Mucosa of descending colon (tissue), 3 donors: Measurements from ENCODE around the gene VEGFC. TPM values are rescaled to one million over a fixed set of nuclear protein-coding genes. Genes with fewer than 3 reads are reported as not detected.

Experiments
- ATAC-seq: fragments of 200-7000 bp; cut with Tn5 transposase; one replicate; pipeline ENCODE4 v1.9.1; 2020; ENCODE audit warnings: mild to moderate bottlenecking, moderate library complexity
- DNase-seq, 3 donors: peaks; one replicate each; pipeline ENCODE4 v3.0.0-alpha.2; 2020
- H3K36me3 ChIP-seq: fragments of 200-600 bp; one replicate; pipeline ENCODE4 v1.8.0; 2021; ENCODE audit warnings: low read depth, mild to moderate bottlenecking
- H3K4me1 ChIP-seq: fragments of 200-600 bp; one replicate; pipeline ENCODE4 v1.8.0; 2021; ENCODE audit warnings: low read depth, mild to moderate bottlenecking
- H3K4me3 ChIP-seq: fragments of 200-600 bp; one replicate; pipeline ENCODE4 v1.8.0; 2021; ENCODE audit warnings: mild to moderate bottlenecking
- H3K9me3 ChIP-seq: fragments of 200-600 bp; one replicate; pipeline ENCODE4 v1.8.0; 2021; ENCODE audit warnings: mild to moderate bottlenecking
- intact Hi-C, 2 donors: fragments of 100-400 bp; cut with DNase I in 1 of 2; cut with micrococcal nuclease in 1 of 2; formaldehyde crosslinking; loops; one replicate each; pipeline versions ENCODE4 v1.11.0 to v1.11.1; 2022; cut with DNase I, micrococcal nuclease
- total RNA-seq, 3 donors: library from RNA; stranded (reverse); fragmentation: NEBNext Ultra II Directional in 2 of 3; extraction: Animal tissue kit (Norgen Biotek cat#: 25700) in 2 of 3; gene quantifications; one replicate each; pipeline versions ENCODE4 v1.2.1 to v1.2.4, GENCODE V29; 2021 to 2023
- TF ChIP-seq, protein P1 (sequence below): fragments of 200-600 bp; IDR thresholded peaks from one replicate; pipeline ENCODE4 v1.8.0; 2022; ENCODE audit warnings: antibody characterized with exemption, mild to moderate bottlenecking
- donor health status: DM: no; HTN: no; CAD: no; lungs with moderate emphysema.
- donor health status: DM: no; HTN: no; CAD: no.
- donor health status: DM: no; HTN: yes; CAD: no.

Gene VEGFC
- total RNA-seq, 3 donors from 2014 or later: 1.2 to 5.3 (median 3.4) TPM

DNA sequence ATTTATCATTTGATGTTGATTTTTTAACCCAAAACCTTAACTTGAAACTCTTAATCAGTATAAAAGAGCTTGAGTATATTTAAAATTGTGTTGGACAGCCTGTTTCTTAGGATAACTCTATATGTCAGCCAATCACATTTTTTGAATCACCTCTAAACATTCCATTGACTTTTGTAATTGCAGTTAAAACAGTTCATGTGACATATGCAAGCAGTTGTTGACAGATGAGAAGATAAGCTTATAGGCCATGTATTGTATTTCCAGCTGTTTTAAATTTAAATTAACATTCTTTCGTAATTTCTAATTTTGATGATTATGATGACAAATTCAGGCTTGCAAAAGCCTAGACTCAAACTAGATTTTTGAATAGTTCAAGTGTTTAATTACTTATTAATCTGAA, 17.4 kb downstream of the VEGFC start:
- intact Hi-C loops: no loop called here
- Histone ChIP-seq H3K4me1 (no peaks in the 10 kb centered on the region), H3K36me3 (no peaks in the 10 kb centered on the region), H3K4me3 (no peak overlapping the region), H3K9me3 (no peaks in the 10 kb centered on the region)
- no peak for DNase-seq
- ATAC-seq: no peak
- TF ChIP-seq, protein P1, sequence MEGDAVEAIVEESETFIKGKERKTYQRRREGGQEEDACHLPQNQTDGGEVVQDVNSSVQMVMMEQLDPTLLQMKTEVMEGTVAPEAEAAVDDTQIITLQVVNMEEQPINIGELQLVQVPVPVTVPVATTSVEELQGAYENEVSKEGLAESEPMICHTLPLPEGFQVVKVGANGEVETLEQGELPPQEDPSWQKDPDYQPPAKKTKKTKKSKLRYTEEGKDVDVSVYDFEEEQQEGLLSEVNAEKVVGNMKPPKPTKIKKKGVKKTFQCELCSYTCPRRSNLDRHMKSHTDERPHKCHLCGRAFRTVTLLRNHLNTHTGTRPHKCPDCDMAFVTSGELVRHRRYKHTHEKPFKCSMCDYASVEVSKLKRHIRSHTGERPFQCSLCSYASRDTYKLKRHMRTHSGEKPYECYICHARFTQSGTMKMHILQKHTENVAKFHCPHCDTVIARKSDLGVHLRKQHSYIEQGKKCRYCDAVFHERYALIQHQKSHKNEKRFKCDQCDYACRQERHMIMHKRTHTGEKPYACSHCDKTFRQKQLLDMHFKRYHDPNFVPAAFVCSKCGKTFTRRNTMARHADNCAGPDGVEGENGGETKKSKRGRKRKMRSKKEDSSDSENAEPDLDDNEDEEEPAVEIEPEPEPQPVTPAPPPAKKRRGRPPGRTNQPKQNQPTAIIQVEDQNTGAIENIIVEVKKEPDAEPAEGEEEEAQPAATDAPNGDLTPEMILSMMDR: no peak

DNA sequence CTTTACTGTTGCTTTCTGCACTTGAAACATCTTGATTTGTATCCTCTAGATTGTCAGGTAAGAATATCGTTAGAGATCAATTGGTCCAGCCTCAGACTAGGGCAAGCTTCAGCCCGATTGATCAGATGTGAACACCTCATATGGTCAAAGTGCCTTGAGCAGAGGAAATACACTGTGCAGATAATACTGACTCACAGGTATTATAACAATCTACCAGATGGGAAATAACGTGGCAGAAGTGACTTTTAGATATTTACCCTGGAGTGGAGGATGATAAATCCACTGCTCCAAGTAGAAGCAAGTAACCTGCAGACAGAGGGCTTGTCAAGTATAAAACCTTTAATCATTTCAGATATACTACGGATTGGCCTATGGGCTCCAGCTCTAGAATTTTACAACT, 17.9 kb downstream of the VEGFC start:
- ATAC-seq: no peak
- intact Hi-C loops: no loop called here

DNA sequence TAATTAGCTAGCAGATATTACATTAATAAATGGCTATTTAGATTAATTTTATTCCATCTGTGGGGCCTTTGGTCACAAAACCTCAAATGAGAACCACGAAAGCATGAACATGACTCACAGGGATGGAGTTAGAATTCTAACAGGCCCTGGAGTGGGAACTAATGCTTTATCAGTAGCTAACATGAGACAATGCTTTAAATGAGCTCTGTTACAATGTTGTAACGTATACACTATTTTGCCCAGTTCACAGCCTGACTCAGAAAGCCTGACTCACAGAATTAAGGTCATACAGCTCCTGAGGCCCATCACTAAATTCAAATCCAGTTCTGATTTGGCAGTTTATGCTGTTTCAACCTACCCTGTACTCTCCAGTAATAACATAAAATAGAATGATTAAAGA, 23.2 kb downstream of the VEGFC start:
- no peak for DNase-seq
- Histone ChIP-seq H3K4me3 (no peak overlapping the region), H3K9me3 (no peaks in the 10 kb centered on the region), H3K4me1 (no peaks in the 10 kb centered on the region), H3K36me3 (no peaks in the 10 kb centered on the region)
- TF ChIP-seq, protein P1: no peak
- no peak for ATAC-seq
- intact Hi-C loops: no loop called here

More for the DNA sequence above, 17.9 kb downstream of the VEGFC start:
- no peaks in the 10 kb centered on the region for H3K4me1 ChIP-seq
- H3K36me3 ChIP-seq: no peaks in the 10 kb centered on the region
- no peak for DNase-seq
- no peaks in the 10 kb centered on the region for H3K9me3 ChIP-seq
- TF ChIP-seq, protein P1: no peak
- no peak overlapping the region for H3K4me3 ChIP-seq

DNA sequence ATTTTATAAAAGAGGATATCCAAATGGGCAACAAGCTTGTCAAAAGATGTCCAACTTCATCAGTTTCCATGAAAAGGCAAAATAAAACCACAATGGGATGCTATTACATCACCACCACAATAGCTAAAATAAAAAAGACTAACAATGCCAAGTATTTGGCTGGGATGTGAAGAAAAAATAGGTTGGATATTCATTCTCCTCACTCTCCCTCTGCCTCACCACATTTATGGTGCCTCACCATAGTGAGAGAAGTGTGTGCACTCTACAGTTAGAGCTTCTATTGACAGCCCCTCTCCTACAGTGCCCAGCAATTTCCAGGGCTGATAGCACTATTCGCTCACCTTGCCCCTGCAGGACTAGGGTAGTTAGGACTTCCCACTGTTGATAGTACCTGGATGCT, 25.5 kb downstream of the VEGFC start:
- no peak overlapping the region for H3K4me3 ChIP-seq
- DNase-seq: no peak
- H3K36me3 ChIP-seq: no peaks in the 10 kb centered on the region
- intact Hi-C loops: no loop called here
- H3K4me1 ChIP-seq: no peaks in the 10 kb centered on the region
- ATAC-seq: no peak
- TF ChIP-seq, protein P1: no peak
- no peaks in the 10 kb centered on the region for H3K9me3 ChIP-seq

DNA sequence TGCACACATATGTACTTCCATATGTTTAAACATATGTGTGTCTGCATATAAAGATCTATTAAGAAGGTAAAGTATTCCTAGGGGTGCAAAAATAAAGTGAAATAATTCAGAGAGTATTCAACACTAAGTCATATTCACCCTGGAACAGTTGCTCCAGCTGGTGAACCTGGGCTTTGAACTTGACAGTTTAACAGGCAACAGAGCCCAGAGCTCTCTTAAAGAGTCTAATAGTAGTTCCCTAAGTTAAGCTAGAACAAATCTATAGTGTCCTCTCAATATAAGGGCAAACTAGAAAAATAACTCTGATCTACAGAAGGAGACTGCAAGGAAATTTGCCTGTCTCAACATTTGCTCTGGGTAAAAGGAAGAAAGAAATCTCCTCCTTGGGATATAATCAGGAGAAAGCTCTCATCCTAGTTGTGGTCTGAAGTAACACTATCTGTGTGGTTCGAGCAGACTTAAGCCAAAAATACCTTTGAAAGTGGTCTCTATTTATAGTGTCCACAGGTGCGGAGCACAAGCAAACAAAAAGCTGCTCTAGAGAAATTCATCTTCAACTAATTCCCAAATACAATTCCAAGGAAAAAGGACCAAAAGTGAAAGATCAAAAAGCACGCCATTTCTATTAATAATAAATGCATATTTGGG, 29.9 kb downstream of the VEGFC start:
- ATAC-seq (no peak), DNase-seq (no peak)
- no peaks in the 10 kb centered on the region for H3K36me3 ChIP-seq
- no peaks in the 10 kb centered on the region for H3K9me3 ChIP-seq
- TF ChIP-seq, protein P1: no peak
- no peaks in the 10 kb centered on the region for H3K4me1 ChIP-seq
- H3K4me3 ChIP-seq: no peak overlapping the region
- intact Hi-C loops: no loop called here

DNA sequence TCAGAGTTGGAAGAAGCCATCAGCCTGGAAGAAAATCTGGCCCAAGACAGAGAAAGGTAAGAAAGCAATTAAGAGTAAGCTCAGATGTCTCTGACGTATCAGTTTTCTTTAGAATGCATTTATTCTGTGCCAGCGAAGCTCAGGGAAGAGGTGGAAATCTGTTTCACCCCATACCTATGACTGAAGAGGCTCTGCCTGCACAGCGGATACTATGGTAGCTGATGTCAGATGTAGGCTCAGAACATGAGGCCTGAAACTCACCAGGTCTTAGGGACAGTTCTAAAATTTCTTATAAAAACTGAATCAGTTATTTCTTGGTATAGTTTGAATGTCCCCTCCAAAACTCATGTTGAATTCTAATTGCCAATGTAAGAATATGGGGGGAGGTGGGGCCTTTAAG, 30.9 kb downstream of the VEGFC start:
- H3K4me1 ChIP-seq: no peaks in the 10 kb centered on the region
- H3K36me3 ChIP-seq: no peaks in the 10 kb centered on the region
- no peak overlapping the region for H3K4me3 ChIP-seq
- intact Hi-C loops: no loop called here
- no peaks in the 10 kb centered on the region for H3K9me3 ChIP-seq
- no peak for DNase-seq
- no peak for ATAC-seq
- TF ChIP-seq, protein P1: no peak
